ENCODE measurements around the gene SHISA8. TPM values are rescaled to one million over a fixed set of nuclear protein-coding genes. Genes with fewer than 3 reads are reported as not detected.

SHISA8 gene
- total RNA-seq, 2 experiments from 2014 or later: 0.74 TPM; not detected in 1

GRCh38 chr22:41899992-41900651, 14.8 kb downstream of the SHISA8 start:
- H2AFZ ChIP-seq (ENCODE audit: low read length): no peak overlapping the region
- CTCF ChIA-PET (ENCODE audit: unreplicated experiment): no interaction called here
- TF ChIP-seq EZH2phosphoT487 (IDR thresholded peaks at IDR 0.05; ENCODE audit: borderline replicate concordance, low read depth, low read length) (no peak), CTCF (conservative IDR thresholded peaks at IDR 0.05; ENCODE audit: low read length) (no peak)
- peaks cover 98% of the 10 kb centered on the region for H3K36me3 ChIP-seq (ENCODE audit: insufficient read depth, low read length)
- H3K27ac ChIP-seq (ENCODE audit: low read depth, low read length, poor library complexity, severe bottlenecking): no peak overlapping the region
- no peaks in the 10 kb centered on the region for H3K9me2 ChIP-seq (ENCODE audit: insufficient read depth, low read length)
- H3K9me3 ChIP-seq (ENCODE audit: low read length): no peaks in the 10 kb centered on the region
- no peaks in the 10 kb centered on the region for H3K79me2 ChIP-seq (ENCODE audit: insufficient read depth, low read depth, low read length)
- DNase-seq (ENCODE audit: low spot score): no peak
- intact Hi-C loops (cut with micrococcal nuclease; ENCODE audit: unreplicated experiment): no loop called here
- H3K4me1 ChIP-seq (ENCODE audit: insufficient read depth, low read length, poor library complexity, severe bottlenecking): no peaks in the 10 kb centered on the region
- POLR2A ChIA-PET: interaction anchor here (0.5 kb wide), 1 partner anchor 34 kb away, joined by 3 read pairs; no protein-coding TSS in a partner anchor
- BruUV-seq (replicated peaks): no TSS peak
- H4K20me1 ChIP-seq (ENCODE audit: insufficient read depth, low read length): no peaks in the 10 kb centered on the region
- H3K4me2 ChIP-seq (ENCODE audit: low read length): no peak overlapping the region
- H3K4me3 ChIP-seq (ENCODE audit: low read depth, low read length, poor library complexity, severe bottlenecking): no peak overlapping the region

- ChIA-PET POLR2A (no interaction called here), CTCF (ENCODE audit: unreplicated experiment) (no interaction called here)
- Histone ChIP-seq H3K4me2 (ENCODE audit: low read length) (no peak overlapping the region), H3K9me3 (ENCODE audit: low read length) (no peaks in the 10 kb centered on the region), H3K27ac (ENCODE audit: low read depth, low read length, poor library complexity, severe bottlenecking) (no peak overlapping the region), H3K4me1 (ENCODE audit: insufficient read depth, low read length, poor library complexity, severe bottlenecking) (no peaks in the 10 kb centered on the region), H3K4me3 (ENCODE audit: low read depth, low read length, poor library complexity, severe bottlenecking) (no peak overlapping the region), H3K36me3 (ENCODE audit: insufficient read depth, low read length) (peaks cover 98% of the 10 kb centered on the region), H4K20me1 (ENCODE audit: insufficient read depth, low read length) (no peaks in the 10 kb centered on the region), H3K9me2 (ENCODE audit: insufficient read depth, low read length) (no peaks in the 10 kb centered on the region), H3K79me2 (ENCODE audit: insufficient read depth, low read depth, low read length) (no peaks in the 10 kb centered on the region), H2AFZ (ENCODE audit: low read length) (no peak overlapping the region)
- no peak for DNase-seq (ENCODE audit: low spot score)
- no TSS peak for BruUV-seq (replicated peaks)
- intact Hi-C loops (cut with micrococcal nuclease; ENCODE audit: unreplicated experiment): no loop called here
- TF ChIP-seq CTCF (conservative IDR thresholded peaks at IDR 0.05; ENCODE audit: low read length) (no peak), EZH2phosphoT487 (IDR thresholded peaks at IDR 0.05; ENCODE audit: borderline replicate concordance, low read depth, low read length) (no peak)
Measured at GRCh38 chr22:41899110-41899509, 15.8 kb downstream of the SHISA8 start.

- ChIA-PET CTCF (ENCODE audit: unreplicated experiment) (no interaction called here), POLR2A (no interaction called here)
Measured at GRCh38 chr22:41898645-41899044, 16.2 kb downstream of the SHISA8 start.

More at GRCh38 chr22:41898645-41899044, 16.2 kb downstream of the SHISA8 start:
- Histone ChIP-seq H3K79me2 (ENCODE audit: insufficient read depth, low read depth, low read length) (no peaks in the 10 kb centered on the region), H3K9me3 (ENCODE audit: low read length) (no peaks in the 10 kb centered on the region), H3K9me2 (ENCODE audit: insufficient read depth, low read length) (no peaks in the 10 kb centered on the region), H3K4me1 (ENCODE audit: insufficient read depth, low read length, poor library complexity, severe bottlenecking) (no peaks in the 10 kb centered on the region), H3K4me2 (ENCODE audit: low read length) (no peak overlapping the region), H4K20me1 (ENCODE audit: insufficient read depth, low read length) (no peaks in the 10 kb centered on the region), H3K36me3 (ENCODE audit: insufficient read depth, low read length) (peaks cover 98% of the 10 kb centered on the region), H3K4me3 (ENCODE audit: low read depth, low read length, poor library complexity, severe bottlenecking) (no peak overlapping the region), H2AFZ (ENCODE audit: low read length) (no peak overlapping the region), H3K27ac (ENCODE audit: low read depth, low read length, poor library complexity, severe bottlenecking) (no peak overlapping the region)
- no peak for DNase-seq (ENCODE audit: low spot score)
- intact Hi-C loops (cut with micrococcal nuclease; ENCODE audit: unreplicated experiment): no loop called here
- TF ChIP-seq EZH2phosphoT487 (IDR thresholded peaks at IDR 0.05; ENCODE audit: borderline replicate concordance, low read depth, low read length) (no peak), CTCF (conservative IDR thresholded peaks at IDR 0.05; ENCODE audit: low read length) (no peak)
- no TSS peak for BruUV-seq (replicated peaks)
